ENCODE data around the gene GGCT. TPM values are rescaled to one million over a fixed set of nuclear protein-coding genes. Genes with fewer than 3 reads are reported as not detected.

The GGCT gene
- total and polyA plus RNA-seq, 10 donors = 13.8 to 53.0 (median 24.5) TPM

DNA sequence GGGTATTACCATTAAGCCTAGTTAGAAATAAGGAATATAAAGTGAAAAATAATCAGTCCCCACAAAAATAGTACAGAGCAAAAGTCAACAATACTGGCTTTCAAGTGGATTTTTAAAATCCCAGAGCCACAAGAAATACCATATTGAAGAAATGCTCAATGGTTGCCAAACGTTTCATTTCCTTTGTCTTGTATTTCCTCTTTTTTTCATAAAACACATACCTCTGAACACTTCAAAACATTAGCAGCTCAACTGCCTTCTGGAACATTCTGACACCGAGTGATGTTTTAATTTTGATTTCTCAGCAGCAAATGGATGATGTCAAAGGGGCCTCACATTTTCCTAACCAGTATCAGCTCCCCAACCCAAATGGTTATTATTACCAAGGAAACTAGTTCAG is 36.6 kb downstream of the GGCT start:
- intact Hi-C loops (cut with DNase I; ENCODE audit: low total_unique reads) = no loop called here
- H3K36me3 ChIP-seq = peaks cover 0 to 8% (median 0%) of the 10 kb centered on the region in 6 donors
- H3K4me1 ChIP-seq = peaks cover 61 to 100% (median 93%) of the 10 kb centered on the region in 6 donors
- WGBS, 5 donors = 14 to 23% (median 19%) methylated on average over 2 of the region's 2 CpGs
- H3K27ac ChIP-seq = peak overlapping the region in 7 of 8 donors; percentile 11 to 92 (median 78)
- TF ChIP-seq POLR2A (IDR thresholded peaks at IDR 0.05) (no peak), POLR2AphosphoS5 (IDR thresholded peaks at IDR 0.05) (no peak)
- TF ChIP-seq, protein P1, sequence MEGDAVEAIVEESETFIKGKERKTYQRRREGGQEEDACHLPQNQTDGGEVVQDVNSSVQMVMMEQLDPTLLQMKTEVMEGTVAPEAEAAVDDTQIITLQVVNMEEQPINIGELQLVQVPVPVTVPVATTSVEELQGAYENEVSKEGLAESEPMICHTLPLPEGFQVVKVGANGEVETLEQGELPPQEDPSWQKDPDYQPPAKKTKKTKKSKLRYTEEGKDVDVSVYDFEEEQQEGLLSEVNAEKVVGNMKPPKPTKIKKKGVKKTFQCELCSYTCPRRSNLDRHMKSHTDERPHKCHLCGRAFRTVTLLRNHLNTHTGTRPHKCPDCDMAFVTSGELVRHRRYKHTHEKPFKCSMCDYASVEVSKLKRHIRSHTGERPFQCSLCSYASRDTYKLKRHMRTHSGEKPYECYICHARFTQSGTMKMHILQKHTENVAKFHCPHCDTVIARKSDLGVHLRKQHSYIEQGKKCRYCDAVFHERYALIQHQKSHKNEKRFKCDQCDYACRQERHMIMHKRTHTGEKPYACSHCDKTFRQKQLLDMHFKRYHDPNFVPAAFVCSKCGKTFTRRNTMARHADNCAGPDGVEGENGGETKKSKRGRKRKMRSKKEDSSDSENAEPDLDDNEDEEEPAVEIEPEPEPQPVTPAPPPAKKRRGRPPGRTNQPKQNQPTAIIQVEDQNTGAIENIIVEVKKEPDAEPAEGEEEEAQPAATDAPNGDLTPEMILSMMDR (IDR thresholded peaks at IDR 0.05 in 8 of 11, conservative IDR thresholded peaks at IDR 0.05 in 3 of 11) = no peak
- H3K4me3 ChIP-seq = no peak overlapping the region
- DNase-seq = no peak
- H3K27me3 ChIP-seq (replicated peaks in 1 of 7) = no peaks in the 10 kb centered on the region
- H3K9me3 ChIP-seq = no peaks in the 10 kb centered on the region

DNA sequence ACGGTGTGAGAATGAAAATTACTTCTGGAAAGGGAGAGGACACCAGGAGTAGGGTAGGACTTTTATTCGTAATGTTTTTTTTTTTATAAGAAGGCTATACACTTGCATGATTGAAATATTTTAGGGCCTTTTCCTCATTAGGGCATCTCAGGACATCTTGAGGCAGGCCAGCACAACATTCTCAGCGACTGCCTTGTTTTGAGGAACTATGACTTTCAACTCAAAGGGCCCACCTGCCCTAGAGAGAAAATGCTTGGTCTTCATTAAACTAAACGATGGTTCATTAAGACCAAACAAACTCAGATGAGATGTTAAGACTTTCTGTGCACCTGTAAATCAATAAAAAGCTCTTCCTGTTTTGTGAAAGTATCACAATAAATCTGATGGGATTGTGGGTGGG is 37.4 kb downstream of the GGCT start:
- H3K9me3 ChIP-seq = no peaks in the 10 kb centered on the region
- TF ChIP-seq POLR2AphosphoS5 (IDR thresholded peaks at IDR 0.05) = no peak
- TF ChIP-seq, protein P1 (IDR thresholded peaks at IDR 0.05 in 8 of 11, conservative IDR thresholded peaks at IDR 0.05 in 3 of 11) = no peak
- no peak for TF ChIP-seq POLR2A (IDR thresholded peaks at IDR 0.05)
- no peak overlapping the region for H3K4me3 ChIP-seq
- DNase-seq = no peak
- peak overlapping the region in 6 of 8 donors; percentile 12 to 92 (median 78) for H3K27ac ChIP-seq
- H3K4me1 ChIP-seq = peaks cover 57 to 100% (median 94%) of the 10 kb centered on the region in 6 donors
- H3K36me3 ChIP-seq = peaks cover 0 to 16% (median under 1%) of the 10 kb centered on the region in 6 donors
- WGBS, 5 donors = 66 to 76% (median 70%) methylated on average over 4 of the region's 4 CpGs
- intact Hi-C loops (cut with DNase I; ENCODE audit: low total_unique reads) = no loop called here
- no peaks in the 10 kb centered on the region for H3K27me3 ChIP-seq (replicated peaks in 1 of 7)

DNA sequence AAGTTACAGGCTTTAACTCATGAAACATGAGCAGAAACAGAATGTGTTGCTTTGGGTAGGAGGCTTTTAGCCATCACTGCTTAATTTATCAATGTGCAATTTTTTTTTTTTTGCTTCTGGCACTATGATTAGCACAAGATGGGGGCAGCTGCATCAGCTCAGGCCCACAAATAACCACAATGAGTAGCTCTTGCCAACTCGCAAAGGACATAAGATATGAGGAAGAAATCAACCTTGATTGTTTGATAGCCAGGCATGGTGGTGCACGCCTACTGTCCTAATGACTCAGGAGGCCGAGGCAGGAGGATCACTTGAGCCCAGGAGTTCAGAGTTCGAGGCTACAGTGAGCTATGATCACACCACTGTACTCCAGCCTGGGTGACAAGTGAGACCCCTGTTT is 38.4 kb downstream of the GGCT start:
- intact Hi-C loops (cut with DNase I; ENCODE audit: low total_unique reads) = no loop called here
- H3K36me3 ChIP-seq = peaks cover 0 to 26% (median 3%) of the 10 kb centered on the region in 6 donors
- H3K27ac ChIP-seq = peak overlapping the region in 5 of 8 donors; percentile 6 to 92 (median 63)
- H3K4me1 ChIP-seq = peaks cover 47 to 100% (median 86%) of the 10 kb centered on the region in 6 donors
- no peaks in the 10 kb centered on the region for H3K9me3 ChIP-seq
- no peak for DNase-seq
- no peak for TF ChIP-seq POLR2AphosphoS5 (IDR thresholded peaks at IDR 0.05)
- TF ChIP-seq, protein P1 (IDR thresholded peaks at IDR 0.05 in 8 of 11, conservative IDR thresholded peaks at IDR 0.05 in 3 of 11) = no peak
- TF ChIP-seq POLR2A (IDR thresholded peaks at IDR 0.05) = no peak
- WGBS, 5 donors = 61 to 82% (median 72%) methylated on average over 4 of the region's 4 CpGs
- H3K4me3 ChIP-seq = no peak overlapping the region
- H3K27me3 ChIP-seq (replicated peaks in 1 of 7) = no peaks in the 10 kb centered on the region

DNA sequence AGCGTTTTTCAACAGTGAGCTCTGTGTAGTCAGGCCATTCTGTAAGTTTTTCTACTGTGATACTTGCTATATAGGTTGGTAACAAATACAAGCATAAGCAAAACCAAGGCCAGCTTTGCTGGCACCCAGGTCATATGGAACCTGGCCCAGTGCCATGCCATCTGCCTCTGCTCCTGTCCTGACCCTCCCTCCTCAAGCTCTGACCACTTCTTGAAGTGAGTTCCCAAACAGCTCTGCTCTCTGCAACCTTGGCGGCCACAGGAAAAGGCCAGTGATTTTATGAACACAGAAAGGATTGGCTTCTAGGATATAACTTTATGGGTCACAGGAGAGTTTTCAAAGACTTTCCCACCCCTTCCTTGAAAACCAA is 38.8 kb downstream of the GGCT start:
- H3K27me3 ChIP-seq (replicated peaks in 1 of 7) = no peaks in the 10 kb centered on the region
- TF ChIP-seq POLR2A (IDR thresholded peaks at IDR 0.05) (no peak), POLR2AphosphoS5 (IDR thresholded peaks at IDR 0.05) (no peak)
- TF ChIP-seq, protein P1 (IDR thresholded peaks at IDR 0.05 in 8 of 11, conservative IDR thresholded peaks at IDR 0.05 in 3 of 11) = no peak
- WGBS, 5 donors = 61 to 74% (median 71%) methylated on average over 2 of the region's 2 CpGs
- peaks cover 0 to 30% (median 3%) of the 10 kb centered on the region in 6 donors for H3K36me3 ChIP-seq
- peak overlapping the region in 5 of 8 donors; percentile 6 to 92 (median 63) for H3K27ac ChIP-seq
- no peak for DNase-seq
- H3K9me3 ChIP-seq = no peaks in the 10 kb centered on the region
- no peak overlapping the region for H3K4me3 ChIP-seq
- intact Hi-C loops (cut with DNase I; ENCODE audit: low total_unique reads) = no loop called here
- H3K4me1 ChIP-seq = peaks cover 43 to 100% (median 84%) of the 10 kb centered on the region in 6 donors

Data from spleen (tissue), 11 donors.